ENCODE data around the gene MAPK7.

The MAPK7 gene

DNA sequence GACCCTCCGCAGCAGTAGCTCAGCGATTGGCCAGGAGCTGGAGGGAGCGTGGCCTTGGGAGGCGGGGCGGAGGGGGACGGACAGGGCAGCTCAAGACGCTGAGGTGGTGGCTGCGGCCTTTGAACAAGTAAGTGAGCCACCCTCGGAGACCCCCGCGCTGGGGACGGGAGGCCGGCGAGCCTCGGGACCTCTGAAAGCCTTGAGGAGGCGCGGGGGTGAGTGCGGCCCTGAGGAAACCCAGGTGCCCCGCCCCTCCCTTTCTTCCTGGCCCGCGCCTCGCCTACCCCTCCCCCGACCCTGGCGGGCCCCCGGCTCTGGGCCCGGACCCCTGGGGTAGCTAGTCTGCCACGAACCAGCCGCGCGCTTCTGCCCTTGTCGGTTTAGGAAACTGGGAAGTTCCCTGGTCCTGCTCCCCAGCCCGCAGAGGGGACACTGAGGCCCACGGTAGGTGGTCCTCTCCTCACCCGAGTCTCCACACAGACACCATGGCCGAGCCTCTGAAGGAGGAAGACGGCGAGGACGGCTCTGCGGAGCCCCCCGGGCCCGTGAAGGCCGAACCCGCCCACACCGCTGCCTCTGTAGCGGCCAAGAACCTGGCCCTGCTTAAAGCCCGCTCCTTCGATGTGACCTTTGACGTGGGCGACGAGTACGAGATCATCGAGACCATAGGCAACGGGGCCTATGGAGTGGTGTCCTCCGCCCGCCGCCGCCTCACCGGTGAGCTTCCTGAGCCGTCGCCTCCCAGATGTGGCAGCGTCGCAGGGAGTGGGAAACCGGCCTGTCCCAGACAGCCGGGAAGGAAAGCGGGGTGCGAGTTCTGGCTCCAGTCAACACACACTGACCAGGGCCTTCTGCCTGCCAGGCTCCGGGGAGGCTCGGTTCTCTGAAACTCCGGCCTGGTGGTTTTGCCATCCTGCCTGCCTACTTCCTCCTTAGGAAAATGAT is at the start of gene MAPK7:
MAPK7 (plus strand) TSS at position 83 of the 945 bp plus-strand sequence; CDS start at position 486, 403 bp downstream.
- no peak for DNase-seq

DNA sequence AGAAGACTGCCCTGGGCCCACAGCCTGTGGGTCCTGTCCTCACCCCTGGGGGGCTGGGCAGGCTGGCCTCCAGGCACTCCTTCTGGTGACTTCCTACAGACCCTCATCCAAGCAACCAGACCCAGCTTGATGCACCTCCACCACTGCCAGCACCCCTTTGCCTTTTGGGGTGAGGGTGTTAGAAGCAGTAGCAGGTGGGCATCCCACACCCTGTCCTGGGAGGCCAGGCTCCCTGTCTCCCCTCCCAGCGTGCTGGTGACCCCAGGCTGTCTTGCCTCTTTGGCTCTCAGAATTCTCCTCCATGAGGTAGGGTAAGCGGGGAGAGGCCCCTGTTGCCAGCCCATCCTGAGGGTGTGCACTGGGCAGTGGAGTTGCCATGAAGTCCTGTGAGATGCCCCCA is 49.2 kb upstream of the MAPK7 start:
- DNase-seq: no peak

DNA sequence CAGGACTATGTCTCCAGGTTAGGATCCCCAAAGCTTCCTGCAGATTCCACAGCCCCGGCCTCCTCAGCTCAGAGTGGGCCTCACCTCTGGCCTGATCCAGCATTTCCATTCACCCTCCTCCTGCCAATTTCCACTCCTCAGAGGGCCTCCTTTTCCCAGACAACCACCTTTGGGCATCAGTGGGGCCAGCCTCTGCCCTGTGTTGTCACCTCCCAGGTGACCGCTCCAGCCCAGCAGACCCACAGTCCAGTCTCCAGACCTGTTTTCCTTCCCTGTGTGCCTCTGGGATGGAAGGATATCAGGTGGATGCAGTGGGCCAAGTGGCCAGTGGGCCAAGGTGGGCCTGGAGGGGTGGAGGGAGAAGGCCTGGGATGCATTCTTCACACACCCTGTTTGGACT is 48.5 kb upstream of the MAPK7 start:
- DNase-seq: no peak

DNA sequence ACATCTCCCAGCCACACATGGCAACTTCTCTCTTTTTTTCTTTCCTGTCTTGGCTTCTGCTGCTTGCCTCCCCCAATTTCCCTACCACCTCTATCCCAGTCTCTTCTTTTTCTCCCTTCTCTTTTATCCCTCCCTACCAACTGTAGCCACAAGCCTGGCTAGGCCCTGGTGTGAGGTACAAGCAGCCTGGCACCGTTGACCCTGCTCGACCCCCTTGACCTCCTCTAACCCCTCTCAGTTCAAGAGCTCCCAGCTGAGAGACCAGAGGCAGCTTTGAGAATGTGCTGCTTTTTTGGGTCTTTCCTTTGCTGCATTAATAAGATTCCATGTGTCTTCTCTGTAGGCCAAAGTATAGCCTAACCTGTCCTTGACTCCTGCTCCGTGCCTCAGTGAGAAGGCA is 48.0 kb upstream of the MAPK7 start:
- DNase-seq: no peak

DNA sequence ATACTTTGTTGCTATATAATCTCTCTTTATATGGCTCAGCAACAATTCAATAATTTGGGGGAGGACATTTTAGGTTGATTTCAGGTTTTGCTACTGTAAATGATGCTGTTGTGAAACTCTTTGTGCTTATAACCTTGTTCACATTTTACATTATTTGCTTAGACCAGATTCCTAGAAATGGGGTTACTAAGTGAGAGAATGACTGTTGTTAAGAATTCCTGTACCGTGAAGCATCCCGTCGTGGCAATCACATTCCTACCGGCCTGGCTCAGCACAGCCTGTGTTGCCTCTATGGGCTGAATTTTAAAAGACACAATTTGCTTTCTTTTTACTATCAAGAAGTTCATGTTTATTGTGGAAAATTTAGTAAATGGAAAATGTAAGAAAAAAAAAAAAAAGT is 47.2 kb upstream of the MAPK7 start:
- no peak for DNase-seq

DNA sequence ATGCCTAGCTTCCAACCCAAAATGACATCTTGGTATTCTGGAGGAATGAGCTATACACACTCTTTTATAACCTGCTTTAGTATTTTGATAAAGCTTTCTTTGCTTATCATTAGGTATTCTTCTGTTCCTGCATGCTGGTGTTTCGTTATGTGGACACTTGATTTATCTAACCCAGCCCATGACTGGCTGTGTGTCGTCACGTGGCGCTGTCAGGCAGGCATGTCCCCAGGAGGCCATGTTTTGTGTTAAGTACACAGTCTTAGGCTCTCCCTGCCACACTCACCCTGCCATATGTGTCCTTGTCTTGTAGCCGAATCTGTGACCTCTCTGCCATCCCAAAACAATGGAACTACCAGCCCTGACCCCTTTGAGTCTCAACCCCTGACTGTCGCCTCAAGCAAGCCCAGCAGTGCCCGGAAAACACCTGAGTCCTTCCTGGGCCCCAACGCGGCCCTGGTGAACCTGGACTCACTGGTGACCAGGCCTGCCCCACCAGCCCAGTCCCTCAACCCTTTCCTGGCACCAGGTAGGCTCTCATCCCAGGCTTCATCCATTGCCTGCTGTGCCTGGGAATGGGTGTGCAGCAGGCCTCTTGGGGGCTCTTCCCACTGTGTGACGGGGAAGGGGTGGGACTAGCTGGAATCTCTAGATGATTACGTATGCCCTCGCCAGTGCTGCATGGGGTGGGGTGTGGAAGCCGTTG is 46.6 kb upstream of the MAPK7 start:
- DNase-seq: no peak

DNA sequence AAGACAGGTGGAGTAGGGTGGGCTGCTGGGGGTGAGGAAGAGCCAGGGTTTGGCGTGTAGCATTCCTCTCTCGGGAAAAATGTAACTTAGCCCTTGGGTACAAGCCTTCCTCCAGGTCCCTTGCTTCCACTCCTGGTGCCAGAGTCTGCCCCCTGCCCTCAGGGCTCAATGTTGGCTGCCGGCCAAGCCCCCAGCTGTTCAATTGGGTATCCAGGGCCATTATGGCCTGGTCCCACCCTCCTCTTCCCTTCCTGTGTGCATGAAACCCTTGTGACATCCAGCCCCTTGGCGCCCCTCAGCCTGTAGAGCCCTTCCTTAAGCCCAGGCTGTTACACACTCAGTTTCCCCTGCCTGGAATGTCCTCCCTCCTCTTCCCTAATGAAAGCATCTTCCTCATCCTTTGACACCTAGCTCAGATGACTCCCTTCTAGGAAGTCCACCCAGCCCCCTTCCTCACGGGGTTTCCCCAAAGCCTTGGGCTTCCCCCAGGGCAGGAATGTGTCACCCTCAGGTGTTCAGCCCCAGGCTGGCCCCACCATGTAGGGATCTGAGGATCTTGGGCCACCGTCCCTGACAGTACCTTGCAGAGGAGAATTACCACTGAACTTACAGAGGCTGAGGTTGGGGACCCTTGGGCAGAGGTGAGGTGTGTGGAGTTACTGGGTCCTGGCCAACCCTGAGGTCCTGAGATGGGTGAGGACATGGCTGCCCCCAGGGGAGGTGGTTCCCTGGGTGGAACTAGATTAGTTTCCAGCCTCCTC is 45.7 kb upstream of the MAPK7 start:
- no peak for DNase-seq

DNA sequence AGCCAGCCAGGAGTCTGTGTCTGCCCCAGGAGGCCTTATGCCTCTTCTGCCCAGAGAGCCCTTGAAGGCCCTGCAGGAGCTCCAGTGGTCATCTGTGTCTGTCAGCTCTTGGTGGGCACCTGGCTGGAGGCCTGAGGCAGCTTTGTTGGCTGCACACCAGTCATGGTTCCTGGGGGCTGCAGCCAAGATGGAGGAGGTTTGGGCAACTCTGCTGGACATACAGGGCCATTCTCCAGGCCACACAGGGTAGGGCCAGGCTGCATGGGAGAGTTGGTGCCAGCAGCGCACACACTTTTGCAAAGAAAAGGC is 45.2 kb upstream of the MAPK7 start:
- no peak for DNase-seq

DNA sequence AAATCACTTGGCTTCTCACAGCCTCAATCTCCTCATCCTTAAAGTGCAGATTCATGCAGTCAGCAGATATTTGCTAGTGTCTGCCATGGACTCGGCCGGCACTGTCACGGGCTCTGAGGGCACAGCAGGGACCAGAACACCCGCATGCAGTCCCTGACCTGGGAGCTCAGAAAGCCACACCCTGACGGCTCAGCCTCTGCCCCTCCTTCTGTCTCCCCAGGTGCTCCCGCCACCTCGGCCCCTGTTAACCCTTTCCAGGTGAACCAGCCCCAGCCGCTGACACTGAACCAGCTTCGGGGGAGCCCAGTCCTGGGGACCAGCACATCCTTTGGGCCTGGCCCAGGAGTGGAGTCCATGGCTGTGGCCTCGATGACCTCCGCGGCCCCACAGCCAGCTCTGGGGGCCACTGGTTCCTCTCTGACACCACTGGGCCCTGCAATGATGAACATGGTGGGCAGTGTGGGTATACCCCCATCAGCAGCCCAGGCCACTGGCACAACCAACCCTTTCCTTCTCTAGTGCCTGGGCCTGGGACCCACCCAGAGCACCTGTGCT is 44.5 kb upstream of the MAPK7 start:
- no peak for DNase-seq

DNA sequence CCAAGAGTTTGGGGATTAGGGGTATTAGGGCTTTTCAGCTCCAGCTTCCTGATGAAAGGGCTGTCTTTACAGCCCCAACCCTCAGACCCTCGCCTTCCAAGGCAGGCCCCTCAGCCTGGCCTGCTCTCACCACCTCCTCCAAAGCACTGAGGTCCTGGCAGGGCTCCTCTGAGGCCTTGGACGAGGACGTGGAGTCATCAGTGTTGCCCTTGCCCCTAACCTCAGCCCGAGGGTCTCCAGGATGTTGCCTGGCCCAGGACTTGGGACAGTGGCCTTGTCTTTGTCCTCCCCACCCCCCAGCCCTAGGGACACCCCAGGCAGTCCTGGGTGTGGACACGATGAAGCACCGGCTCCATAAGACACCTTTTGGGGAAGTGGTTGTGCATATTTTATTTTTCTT is 44.0 kb upstream of the MAPK7 start:
- DNase-seq: no peak

DNA sequence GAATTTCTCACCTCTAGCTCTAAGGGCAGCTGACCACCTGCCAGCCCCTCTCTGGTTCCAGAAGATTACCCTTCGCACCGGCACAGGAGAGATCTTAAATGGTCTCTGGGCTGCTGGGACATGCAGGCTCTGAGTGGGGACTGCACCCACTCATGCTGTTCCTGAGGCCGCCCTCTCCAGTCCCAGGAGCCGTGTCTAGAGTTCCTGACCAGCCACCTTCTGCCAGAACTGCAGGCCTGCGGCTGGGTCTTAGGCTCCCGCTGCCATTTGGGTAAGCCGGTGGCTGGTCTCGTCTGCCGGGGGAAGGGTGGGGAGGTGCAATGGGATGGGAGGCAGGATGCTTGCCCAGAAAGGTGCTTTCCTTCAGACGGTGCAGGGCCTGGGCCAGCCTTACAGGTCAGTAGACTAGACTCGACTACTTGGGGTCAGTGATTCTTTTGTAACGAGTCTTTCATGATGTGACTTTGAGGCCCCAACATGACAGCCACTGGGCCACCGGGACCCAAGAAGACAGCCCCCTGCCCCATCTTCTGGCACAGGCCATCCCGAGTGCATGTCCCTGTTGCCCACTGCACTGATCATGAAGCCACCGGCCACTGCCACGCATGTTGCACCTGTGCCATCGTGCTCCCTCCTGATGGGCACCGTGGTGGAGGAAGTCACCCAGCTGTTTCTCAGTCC is 42.2 kb upstream of the MAPK7 start:
- DNase-seq: no peak

DNA sequence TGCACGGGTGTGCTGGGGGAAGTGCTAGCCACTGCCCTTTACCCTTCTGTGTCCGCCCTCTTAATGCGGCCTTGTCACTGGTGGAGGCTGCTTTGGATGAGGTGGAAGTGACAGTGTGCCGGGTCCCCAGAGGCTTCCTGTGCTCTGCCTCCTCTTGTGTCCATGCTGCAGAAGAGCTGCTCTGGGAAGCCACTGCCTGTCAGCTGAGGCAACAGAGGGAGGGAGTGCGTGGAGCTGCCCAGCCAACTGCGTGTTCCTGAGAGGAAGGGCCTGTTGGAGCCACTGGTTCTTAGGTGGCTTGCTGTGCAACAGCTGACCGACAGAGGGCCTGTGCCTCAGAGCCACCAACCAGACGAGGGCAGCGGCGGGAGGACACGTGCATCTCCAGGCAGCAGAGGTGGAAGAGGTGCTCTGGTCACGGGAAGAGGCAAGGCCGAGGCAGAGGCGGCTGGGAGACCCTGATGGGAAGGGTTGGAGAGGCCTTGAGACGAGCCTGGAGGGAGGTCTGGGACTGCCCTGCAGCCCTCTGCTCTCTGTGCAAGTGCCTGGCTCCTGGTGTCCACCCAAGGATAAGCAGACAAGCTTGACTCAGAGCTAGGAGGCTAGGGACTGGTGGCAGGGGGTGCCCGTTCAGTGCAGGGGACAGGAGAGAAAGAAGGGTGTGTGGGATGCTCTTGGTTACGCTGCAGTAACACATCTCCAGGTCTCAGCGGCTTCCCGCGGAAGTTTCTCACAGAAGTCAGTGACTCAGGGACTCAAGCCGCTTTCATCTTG is 41.2 kb upstream of the MAPK7 start:
- DNase-seq: no peak

DNA sequence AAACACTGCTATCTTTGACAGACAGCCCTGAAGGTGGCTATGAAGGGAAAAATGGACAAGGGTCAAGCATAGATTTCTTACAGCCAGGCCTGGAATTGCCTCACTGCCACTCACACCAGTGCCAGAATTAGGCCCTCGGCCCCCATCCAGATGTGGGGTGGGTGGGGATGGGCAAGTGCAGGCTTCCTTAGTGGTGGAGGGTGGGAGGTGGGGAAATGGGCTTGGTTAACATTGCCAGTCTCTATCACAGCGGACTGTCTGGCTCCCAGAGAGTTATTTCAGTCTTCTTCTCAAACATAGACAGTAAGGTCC is 40.6 kb upstream of the MAPK7 start:
- no peak for DNase-seq

DNA sequence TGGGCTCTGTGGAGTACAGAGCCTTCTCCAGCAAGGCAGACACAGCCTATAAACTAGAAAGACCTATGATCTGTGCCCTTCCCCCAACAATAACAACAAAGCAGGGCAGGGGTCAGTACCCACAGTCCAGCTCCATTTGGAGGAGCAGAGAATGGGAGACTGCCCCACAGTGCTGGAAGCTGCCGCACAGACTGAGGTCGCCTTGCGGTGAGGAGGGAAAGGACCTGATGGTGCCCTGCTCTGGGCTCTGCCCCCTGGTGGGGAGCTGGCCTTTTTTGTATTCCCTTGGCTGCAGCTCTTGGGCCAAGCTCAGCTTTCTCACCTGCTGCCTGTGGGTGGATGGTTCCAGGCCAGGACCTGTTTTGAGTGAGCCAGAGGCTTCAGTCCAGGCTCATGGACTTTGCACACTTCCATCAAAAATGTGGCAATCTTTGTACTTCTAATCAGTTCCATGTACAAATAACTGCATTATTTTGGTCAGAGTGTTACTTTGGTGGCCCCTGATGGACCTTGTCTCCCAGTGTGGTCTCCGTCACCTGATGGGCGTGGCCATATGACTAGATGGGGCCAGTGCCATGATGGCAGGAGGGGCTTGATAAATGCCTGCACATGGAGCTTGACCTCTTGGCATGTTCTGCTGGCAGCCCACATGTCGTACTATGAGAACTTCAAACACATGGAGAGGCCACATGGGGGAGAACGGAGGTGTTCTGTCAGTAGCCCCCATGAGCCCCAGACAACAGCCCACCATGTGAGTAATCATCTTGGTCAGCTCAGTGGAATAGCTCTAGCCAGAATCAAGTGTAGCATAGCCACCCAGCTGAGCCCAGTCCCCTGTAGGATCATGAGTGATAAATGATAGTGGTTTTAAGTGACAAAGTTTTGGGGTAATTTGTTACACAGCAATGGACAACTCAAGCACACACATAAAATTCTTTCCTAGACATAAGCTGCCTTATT is 40.0 kb upstream of the MAPK7 start:
- DNase-seq: peak; percentile 74

DNA sequence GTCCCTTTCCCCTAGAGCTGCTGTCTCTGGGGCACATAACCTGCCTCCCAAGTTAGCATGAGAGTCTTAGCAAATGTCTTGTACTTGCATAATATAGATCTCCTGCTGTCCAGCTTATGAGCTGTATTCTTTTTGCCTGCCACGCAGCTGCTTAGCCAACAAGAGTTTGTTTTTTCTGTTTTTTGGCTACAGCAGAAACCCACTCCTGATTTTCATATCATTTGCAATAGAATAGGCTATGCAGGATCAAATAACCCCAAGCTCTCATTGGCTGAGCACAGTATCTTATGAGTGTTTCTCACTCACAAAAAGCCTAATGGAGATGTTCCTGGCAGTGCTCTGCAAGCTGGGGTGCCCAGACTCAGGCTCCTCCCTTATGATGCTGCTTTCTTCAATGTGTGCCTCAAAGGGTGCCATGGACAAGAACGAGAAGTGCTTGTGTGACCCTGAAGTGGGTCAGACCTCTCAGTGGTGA is 38.9 kb upstream of the MAPK7 start:
- DNase-seq: no peak

DNA sequence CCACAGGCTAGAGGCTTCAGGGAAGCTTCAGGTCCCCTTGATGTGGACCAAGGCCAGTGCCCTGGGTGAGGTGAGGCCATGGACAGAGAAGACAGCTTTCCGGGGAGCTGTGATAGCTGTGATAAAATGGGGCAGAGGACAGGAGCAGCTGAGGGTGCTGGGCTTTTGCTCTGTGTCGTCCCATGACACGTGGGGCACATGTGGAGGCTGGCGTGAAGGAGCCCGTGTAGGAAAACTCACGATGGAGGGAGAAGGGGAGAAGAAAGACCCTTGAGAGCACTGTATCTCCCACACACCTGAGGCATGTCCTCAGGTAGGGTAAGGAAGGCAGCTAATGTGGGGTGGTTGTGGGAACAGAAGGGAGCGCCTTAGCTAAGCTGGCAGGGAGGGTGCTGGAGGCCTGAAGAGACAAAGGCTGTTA is 37.1 kb upstream of the MAPK7 start:
- DNase-seq: no peak

DNA sequence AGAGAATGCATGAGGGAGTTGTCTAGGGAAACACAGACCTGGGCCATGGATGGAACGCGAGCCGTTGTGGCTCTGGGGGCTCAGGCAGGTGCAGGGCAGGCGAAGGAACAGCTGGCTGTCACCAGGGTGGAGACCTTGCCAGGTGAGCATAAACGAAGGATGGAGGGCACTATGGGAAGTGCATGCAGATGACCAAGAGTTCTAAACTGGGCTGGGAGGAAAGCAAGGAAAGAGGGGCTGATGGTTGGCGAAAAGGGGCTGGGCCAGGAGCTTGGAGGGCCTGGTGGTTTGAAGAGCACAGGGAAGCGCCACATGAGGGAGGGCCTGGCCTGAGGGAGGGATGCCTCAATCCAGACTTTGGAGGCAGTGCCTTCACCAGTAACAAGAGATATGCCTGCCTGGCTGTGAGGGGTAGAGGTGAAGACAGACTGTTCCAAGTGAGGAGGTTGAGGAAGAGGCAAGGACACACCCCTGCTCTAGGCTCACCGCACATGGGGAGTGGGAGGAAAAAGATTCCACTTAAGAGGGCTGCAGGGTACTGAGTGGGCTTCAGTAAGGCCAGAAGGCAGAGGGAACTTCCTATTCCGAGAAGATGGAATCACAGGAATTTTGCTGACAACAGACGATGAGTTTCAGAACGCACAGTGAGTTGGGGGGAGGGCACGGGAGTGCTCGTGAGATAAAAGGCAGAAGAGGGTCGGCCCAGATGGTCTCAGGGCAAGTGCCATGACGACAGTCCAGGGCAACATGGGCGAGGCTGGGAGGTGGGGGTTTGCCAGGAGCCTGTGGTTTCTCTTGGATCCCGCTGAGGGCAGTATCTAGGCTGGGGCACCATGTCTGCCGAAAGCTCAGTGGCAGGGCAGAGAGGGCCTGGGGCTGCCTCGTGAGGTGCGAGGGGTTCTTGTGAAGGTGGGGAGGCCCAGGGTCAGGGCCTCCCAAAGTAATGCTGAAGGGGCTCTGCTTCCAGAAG is 36.4 kb upstream of the MAPK7 start:
- no peak for DNase-seq

DNA sequence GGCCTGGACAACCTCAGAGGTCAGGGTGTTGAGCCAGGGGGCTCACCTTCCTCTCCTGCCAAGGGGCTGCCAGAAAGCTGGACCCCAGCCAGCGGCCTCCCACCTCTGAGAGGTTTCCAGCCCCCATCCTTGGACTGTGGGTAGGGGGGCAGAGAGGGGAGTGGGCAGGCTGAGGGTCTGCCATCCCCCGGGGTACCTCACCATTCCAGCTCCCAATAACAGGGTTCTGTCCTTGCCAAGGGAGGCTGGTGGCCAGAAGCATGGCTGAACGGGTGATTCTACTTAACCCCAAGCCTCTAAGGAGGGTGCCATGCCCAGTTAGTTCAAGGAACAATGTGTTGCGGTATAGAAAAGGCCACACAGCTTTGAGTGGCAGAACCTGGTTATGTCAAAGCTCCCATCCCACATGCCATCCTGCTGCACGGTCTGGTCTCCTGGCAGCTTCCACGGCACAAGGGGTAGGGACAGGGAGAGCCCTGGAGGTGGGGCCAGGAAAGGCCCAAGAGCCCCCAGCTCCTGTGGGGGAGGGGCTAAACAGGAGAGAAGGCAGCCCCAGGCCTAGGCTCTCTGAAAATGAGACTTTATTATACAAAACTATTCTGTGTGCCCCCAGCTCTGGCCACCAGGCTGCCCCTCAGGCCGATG is 35.6 kb upstream of the MAPK7 start:
- no peak for DNase-seq

DNA sequence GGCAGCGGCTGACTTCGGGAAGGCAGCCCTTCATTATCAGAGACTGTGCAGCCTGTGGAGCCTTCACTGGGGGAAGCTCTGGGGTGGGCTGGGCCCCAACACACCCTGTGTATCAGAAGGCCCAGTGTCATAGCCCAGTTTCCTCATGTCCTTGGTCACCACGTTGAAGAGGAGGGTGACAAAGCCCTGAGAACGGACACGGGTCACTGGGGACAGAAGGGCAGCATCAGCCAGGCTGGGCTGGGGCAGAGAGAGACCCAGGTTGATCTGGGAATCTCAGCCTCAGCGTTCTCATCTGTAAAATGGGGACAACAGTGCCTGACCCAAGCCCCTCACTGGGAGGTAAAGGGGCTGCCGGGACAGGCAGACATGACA is 35.1 kb upstream of the MAPK7 start:
- DNase-seq: no peak

Measured in stimulated activated CD8-positive, alpha-beta memory T cell treated with anti-CD3 and anti-CD28 coated beads, Interleukin-4, amount 100 ng/mL, for 48 hours (primary cell).